HL-60 (cell line): ENCODE data around the gene TMOD3.

Source experiments
- DNase-seq, 2 experiments: peaks; one replicate each; pipeline ENCODE4 v3.0.0-alpha.2; 2010 to 2020; ENCODE audit warnings: low read depth in 1 of 2, low spot score in 1 of 2
- H3K27ac ChIP-seq: fragments of 250-450 bp; sonication (Bioruptor Pico); replicated peaks from 2 replicates; pipeline ENCODE4 v1.5.1; 2020; ENCODE audit warnings: mild to moderate bottlenecking, moderate library complexity
- H3K27me3 ChIP-seq: fragments of 250-450 bp; sonication (Bioruptor Pico); 2 replicates; pipeline ENCODE4 v1.5.1; 2021; ENCODE audit warnings: mild to moderate bottlenecking, moderate library complexity; ENCODE audit not compliant: insufficient read depth, poor library complexity, severe bottlenecking
- H3K4me3 ChIP-seq: replicated peaks from 2 replicates; pipeline ENCODE4 v1.5.1; 2011; ENCODE audit warnings: mild to moderate bottlenecking, control low read depth, low read length; ENCODE audit not compliant: insufficient read depth
- CTCF ChIP-seq: IDR thresholded peaks from one replicate; pipeline ENCODE4 v1.5.1; 2011; ENCODE audit warnings: low read length, control low read depth, inconsistent platforms; ENCODE audit not compliant: insufficient read depth
- GABPA ChIP-seq: IDR thresholded peaks from 2 replicates; pipeline ENCODE4 v1.6.1; 2012; ENCODE audit warnings: low read depth
- POLR2AphosphoS5 ChIP-seq: IDR thresholded peaks from 2 replicates; pipeline ENCODE4 v1.6.1; 2012; ENCODE audit warnings: low read depth
- SPI1 ChIP-seq: IDR thresholded peaks from 2 replicates; pipeline ENCODE4 v1.6.1; 2012; ENCODE audit warnings: low read depth, mild to moderate bottlenecking, borderline replicate concordance
- TF ChIP-seq, protein P1 (sequence below): IDR thresholded peaks from 2 replicates; pipeline ENCODE4 v1.6.1; 2012; ENCODE audit warnings: low read depth; ENCODE audit not compliant: insufficient replicate concordance

The TMOD3 gene

DNA sequence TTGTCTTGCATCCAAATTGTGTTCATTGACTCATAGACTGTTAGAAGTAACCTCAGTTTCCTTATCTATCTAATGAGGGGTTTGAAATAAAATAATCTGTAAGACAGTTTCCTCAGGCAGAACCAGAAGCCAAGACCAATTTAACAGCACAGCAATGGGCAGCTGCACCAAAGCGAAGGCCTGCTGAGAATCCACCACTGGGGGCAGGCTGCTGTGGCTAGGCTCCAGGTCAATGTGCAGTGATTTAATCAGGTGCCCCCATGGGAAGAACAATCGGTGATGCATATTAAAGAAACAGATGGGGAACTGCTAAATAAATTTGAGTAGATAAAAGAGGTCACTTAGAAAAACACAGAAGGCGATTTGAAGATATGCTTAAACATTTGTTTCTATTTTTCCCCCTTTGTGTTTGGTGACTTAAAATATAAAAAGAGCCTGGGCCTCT is 28.0 kb upstream of the TMOD3 start:
- Histone ChIP-seq H3K4me3 (no peak overlapping the region), H3K27ac (no peak overlapping the region), H3K27me3 (no peaks in the 10 kb centered on the region)
- no peak for DNase-seq
- no peak for TF ChIP-seq SPI1
- no peak for TF ChIP-seq CTCF
- TF ChIP-seq GABPA, result no peak
- no peak for TF ChIP-seq POLR2AphosphoS5
- TF ChIP-seq, protein P1, sequence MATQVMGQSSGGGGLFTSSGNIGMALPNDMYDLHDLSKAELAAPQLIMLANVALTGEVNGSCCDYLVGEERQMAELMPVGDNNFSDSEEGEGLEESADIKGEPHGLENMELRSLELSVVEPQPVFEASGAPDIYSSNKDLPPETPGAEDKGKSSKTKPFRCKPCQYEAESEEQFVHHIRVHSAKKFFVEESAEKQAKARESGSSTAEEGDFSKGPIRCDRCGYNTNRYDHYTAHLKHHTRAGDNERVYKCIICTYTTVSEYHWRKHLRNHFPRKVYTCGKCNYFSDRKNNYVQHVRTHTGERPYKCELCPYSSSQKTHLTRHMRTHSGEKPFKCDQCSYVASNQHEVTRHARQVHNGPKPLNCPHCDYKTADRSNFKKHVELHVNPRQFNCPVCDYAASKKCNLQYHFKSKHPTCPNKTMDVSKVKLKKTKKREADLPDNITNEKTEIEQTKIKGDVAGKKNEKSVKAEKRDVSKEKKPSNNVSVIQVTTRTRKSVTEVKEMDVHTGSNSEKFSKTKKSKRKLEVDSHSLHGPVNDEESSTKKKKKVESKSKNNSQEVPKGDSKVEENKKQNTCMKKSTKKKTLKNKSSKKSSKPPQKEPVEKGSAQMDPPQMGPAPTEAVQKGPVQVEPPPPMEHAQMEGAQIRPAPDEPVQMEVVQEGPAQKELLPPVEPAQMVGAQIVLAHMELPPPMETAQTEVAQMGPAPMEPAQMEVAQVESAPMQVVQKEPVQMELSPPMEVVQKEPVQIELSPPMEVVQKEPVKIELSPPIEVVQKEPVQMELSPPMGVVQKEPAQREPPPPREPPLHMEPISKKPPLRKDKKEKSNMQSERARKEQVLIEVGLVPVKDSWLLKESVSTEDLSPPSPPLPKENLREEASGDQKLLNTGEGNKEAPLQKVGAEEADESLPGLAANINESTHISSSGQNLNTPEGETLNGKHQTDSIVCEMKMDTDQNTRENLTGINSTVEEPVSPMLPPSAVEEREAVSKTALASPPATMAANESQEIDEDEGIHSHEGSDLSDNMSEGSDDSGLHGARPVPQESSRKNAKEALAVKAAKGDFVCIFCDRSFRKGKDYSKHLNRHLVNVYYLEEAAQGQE, result no peak

- DNase-seq, result no peak
These were observed 26.9 kb upstream of the TMOD3 start for GRCh38 chr15:51802593-51802992.

GRCh38 chr15:51803965-51804364 is 25.5 kb upstream of the TMOD3 start:
- Histone ChIP-seq H3K4me3 (no peak overlapping the region), H3K27me3 (no peaks in the 10 kb centered on the region), H3K27ac (no peak overlapping the region)
- no peak for TF ChIP-seq POLR2AphosphoS5
- TF ChIP-seq, protein P1, result no peak
- TF ChIP-seq CTCF, result no peak
- TF ChIP-seq GABPA, result no peak
- DNase-seq, result no peak

More at GRCh38 chr15:51802593-51802992, 26.9 kb upstream of the TMOD3 start:
- no peak for TF ChIP-seq CTCF
- TF ChIP-seq SPI1, result no peak
- no peak for TF ChIP-seq POLR2AphosphoS5
- TF ChIP-seq GABPA, result no peak
- TF ChIP-seq, protein P1, result no peak
- Histone ChIP-seq H3K4me3 (no peak overlapping the region), H3K27ac (no peak overlapping the region), H3K27me3 (no peaks in the 10 kb centered on the region)
